Choroid plexus epithelial cell (primary cell): ENCODE results near the gene IL17RE.

Source experiments
- DNase-seq: peaks from one replicate; pipeline ENCODE4 v3.0.0-alpha.2; 2010; ENCODE audit warnings: low read depth
- H3K4me3 ChIP-seq: 2 replicates; pipeline ENCODE4 v1.5.1; 2011; ENCODE audit warnings: low read depth, mild to moderate bottlenecking, control low read depth, low read length, moderate library complexity
- TF ChIP-seq, protein P1 (sequence below): conservative IDR thresholded peaks from 2 replicates; pipeline ENCODE4 v1.5.1; 2011; ENCODE audit warnings: low read depth, mild to moderate bottlenecking, control low read depth, inconsistent platforms, low read length, moderate library complexity

Gene IL17RE

DNA sequence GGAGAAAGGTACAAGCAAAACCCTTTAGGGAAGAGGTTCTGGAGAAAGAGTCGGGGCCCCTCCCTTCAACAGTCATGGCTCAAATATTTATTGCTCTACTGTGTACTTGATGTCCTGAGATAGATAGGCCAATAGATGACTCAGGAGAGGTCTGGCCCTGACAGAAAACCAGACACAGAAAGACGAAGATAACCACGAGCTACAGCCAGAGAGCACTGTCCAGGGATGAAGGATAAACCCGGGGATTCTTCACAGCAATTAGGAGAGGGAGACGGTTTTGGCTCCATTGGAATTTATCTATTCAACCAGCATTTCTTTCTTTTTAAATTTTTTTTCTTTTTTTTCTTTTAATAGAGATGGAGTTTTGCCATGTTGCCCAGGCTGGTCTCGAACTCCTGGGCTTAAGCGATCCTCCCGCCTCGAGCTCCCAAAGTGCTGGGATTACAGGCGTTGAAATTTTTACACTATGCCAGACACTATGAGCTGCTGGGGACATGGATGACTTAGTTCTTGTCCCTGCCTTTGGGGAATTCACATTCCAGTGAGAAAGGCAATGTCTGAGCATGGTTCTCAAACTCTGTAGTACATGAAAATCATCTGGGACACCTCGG is 18.0 kb upstream of the IL17RE start:
- TF ChIP-seq, protein P1, sequence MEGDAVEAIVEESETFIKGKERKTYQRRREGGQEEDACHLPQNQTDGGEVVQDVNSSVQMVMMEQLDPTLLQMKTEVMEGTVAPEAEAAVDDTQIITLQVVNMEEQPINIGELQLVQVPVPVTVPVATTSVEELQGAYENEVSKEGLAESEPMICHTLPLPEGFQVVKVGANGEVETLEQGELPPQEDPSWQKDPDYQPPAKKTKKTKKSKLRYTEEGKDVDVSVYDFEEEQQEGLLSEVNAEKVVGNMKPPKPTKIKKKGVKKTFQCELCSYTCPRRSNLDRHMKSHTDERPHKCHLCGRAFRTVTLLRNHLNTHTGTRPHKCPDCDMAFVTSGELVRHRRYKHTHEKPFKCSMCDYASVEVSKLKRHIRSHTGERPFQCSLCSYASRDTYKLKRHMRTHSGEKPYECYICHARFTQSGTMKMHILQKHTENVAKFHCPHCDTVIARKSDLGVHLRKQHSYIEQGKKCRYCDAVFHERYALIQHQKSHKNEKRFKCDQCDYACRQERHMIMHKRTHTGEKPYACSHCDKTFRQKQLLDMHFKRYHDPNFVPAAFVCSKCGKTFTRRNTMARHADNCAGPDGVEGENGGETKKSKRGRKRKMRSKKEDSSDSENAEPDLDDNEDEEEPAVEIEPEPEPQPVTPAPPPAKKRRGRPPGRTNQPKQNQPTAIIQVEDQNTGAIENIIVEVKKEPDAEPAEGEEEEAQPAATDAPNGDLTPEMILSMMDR, result peak; percentile 7
- peak; percentile 87 for DNase-seq
- H3K4me3 ChIP-seq, result no peak overlapping the region

DNA sequence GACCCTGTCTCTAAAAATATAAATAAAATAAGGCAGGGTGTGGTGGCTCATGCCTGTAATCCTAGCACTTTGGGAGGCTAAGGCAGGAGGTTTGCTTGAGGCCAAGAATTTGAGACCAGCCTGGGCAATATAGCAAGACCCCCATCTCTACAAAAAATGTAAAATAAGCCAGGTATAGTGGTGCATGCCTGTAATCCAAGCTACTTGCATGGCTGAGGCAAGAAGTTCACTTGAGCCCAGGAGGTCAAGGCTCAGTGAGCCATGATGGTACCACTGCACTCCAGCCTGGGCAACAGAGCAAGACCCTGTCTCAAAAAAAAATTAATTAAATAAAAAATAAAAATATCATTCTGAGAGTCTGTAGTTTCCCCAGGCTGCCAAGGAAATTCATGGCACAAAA is 16.3 kb upstream of the IL17RE start:
- TF ChIP-seq, protein P1, result no peak
- no peak for DNase-seq
- no peak overlapping the region for H3K4me3 ChIP-seq

DNA sequence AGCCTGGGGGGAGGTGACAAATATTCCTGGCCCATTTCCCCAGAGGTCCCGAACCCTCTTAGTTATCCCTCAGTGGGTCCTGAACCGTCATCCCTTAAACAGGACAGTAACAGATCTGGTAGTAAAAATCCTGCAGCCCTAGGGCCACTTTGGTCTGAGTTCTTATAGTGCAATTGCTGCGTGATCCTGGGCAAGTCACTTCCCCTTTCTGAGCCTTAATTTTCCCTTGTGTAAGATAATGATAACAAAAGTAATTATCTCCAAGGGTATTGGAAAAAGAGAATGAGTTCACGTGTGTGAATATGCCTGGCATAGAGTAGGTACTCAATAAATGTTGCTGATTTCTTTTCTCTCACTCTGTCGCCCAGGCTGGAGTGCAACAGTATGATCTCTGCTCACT is 15.2 kb upstream of the IL17RE start:
- TF ChIP-seq, protein P1, result no peak
- no peak overlapping the region for H3K4me3 ChIP-seq
- DNase-seq, result no peak

DNA sequence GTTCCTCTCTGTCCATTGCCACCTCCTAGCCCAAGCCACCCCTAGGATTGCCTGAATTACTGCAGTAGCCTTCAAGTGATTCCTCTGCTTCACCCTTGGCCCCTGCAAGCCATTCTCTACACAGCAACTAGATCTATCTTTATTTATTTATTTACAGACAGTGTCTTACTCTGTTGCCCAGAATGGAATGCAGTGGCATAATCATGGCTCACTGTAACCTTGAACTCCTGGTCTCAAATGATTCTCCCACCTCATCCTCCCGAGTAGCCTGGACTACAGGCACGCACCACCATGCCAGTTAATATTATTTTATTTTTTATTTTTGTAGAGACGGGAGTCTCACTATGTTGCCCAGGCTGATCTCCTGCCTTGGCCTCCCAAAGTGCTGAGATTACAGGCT is 14.1 kb upstream of the IL17RE start:
- DNase-seq, result no peak
- H3K4me3 ChIP-seq, result no peak overlapping the region
- TF ChIP-seq, protein P1, result no peak

DNA sequence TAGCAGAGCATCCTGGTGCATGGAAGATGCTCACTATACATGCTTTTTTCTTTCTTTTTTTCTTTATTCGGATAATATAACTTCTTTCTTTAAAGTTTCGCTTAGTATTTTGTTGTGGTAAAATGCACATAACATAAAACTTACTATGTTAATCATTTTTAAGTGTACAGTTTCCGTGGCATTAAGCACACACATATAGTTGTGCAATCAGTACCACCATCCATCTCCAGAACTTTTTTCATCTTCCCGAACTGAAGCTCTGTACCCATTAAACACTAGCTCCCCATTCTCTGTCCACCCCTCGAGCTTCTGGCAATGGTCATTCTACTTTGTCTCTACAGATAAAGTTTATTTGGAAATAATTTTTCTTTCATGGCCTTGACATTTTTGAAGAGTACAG is 13.2 kb upstream of the IL17RE start:
- no peak overlapping the region for H3K4me3 ChIP-seq
- DNase-seq, result no peak
- TF ChIP-seq, protein P1, result no peak

DNA sequence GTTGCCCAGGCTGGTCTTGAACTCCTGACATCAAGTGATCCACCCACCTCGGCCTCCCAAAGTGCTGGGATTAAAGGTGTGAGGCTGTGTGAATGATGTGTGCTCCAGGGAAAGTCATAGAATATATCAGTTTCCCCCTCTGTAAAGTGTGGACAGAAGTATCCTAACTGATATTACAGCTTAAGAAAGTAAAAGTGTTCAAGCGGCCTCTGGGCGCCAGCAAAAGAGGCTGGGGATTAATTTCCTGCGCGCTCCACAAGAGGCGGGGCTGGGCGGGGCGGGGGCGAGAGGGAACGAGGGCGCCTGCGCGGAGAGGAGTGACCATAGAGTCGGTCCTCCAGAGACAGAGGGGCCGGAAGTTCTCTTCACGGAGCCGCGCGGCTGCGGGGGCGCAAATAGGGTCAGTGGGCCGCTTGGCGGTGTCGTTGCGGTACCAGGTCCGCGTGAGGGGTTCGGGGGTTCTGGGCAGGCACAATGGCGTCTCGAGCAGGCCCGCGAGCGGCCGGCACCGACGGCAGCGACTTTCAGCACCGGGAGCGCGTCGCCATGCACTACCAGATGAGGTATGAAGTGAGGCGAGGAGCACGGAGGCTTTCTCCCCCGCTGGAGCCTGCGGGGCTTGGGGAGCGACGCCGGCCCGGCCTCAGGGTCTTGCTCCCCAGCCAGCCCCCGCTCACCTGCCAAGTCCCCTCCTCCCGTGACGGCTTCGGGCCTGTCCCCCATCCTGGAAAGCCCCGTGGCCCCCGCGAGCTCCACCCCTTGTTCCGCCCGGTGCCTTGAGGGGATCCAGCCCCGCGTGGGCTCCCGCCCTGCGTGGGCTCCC is 12.2 kb upstream of the IL17RE start, which contains the start of gene JAGN1:
JAGN1 (plus strand) TSS at position 362 of the 823 bp plus-strand sequence; CDS start at position 475, 113 bp downstream.
- TF ChIP-seq, protein P1, result no peak
- DNase-seq, result peak; percentile 92
- H3K4me3 ChIP-seq, result peak within 1 kb of the TSS; percentile 98
